ENCODE measurements around the gene PLEKHB1.

PLEKHB1 gene

DNA sequence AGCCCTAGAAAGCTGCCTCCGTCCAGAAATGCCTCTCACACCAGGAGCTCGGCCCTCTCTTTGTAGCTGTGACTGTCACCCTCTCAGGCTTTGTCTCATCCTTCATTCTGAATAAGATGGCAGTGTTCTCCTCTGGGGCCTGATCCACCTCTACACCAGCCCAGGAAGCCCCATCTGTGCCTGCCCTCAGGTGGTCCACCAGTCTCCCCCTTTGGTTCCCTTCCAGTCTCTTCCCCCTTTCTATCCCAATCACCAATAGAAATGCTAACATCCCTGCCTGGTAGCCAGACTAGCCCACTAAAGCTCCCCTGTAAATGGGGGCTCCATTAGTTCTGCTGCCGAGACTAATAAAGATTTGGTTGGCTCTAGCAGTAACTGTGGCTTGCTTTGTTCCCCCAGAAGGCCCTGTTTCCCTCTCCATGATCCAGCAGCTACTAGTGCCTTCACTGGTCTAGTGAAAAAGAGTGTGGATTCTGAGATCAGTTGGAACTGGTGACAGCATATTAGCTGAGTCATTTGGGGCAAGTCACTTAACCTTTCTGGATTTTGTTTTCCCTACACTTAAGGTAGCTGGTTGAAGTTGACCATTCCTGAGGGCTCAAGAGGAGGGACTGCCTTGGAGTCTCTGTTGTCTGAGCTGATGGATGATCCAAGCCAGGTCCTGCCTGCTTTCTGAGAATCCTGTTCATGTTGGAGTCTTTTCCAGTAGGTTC lies 16.2 kb downstream of the PLEKHB1 start:
- H3K27ac ChIP-seq (ENCODE audit: low read depth, low read length, poor library complexity, severe bottlenecking), result no peak overlapping the region
- no peaks in the 10 kb centered on the region for H3F3A ChIP-seq (ENCODE audit: insufficient read depth, low read length)
- H3K4me3 ChIP-seq (ENCODE audit: low read depth, low read length, poor library complexity, severe bottlenecking), result no peak overlapping the region
- no peaks in the 10 kb centered on the region for H3K9me2 ChIP-seq (ENCODE audit: low read depth, low read length)
- H3K9me3 ChIP-seq (ENCODE audit: low read length), result no peaks in the 10 kb centered on the region
- H3K79me2 ChIP-seq (ENCODE audit: insufficient read depth, low read length), result no peaks in the 10 kb centered on the region
- peaks cover 9% of the 10 kb centered on the region for H3K4me1 ChIP-seq (ENCODE audit: insufficient read depth, low read length, severe bottlenecking)
- no peaks in the 10 kb centered on the region for H3K36me3 ChIP-seq (ENCODE audit: insufficient read depth, low read length)
- H4K20me1 ChIP-seq (ENCODE audit: insufficient read depth, low read length), result no peaks in the 10 kb centered on the region
- H2AFZ ChIP-seq (ENCODE audit: low read length), result no peak overlapping the region
- no peak overlapping the region for H3K9ac ChIP-seq (ENCODE audit: low read length)
- no peaks in the 10 kb centered on the region for H3K27me3 ChIP-seq (ENCODE audit: insufficient read depth, low read length)
- TF ChIP-seq, protein P1, sequence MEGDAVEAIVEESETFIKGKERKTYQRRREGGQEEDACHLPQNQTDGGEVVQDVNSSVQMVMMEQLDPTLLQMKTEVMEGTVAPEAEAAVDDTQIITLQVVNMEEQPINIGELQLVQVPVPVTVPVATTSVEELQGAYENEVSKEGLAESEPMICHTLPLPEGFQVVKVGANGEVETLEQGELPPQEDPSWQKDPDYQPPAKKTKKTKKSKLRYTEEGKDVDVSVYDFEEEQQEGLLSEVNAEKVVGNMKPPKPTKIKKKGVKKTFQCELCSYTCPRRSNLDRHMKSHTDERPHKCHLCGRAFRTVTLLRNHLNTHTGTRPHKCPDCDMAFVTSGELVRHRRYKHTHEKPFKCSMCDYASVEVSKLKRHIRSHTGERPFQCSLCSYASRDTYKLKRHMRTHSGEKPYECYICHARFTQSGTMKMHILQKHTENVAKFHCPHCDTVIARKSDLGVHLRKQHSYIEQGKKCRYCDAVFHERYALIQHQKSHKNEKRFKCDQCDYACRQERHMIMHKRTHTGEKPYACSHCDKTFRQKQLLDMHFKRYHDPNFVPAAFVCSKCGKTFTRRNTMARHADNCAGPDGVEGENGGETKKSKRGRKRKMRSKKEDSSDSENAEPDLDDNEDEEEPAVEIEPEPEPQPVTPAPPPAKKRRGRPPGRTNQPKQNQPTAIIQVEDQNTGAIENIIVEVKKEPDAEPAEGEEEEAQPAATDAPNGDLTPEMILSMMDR (IDR thresholded peaks at IDR 0.05; ENCODE audit: low read length), result no peak
- no peak for TF ChIP-seq EZH2 (IDR thresholded peaks at IDR 0.05; ENCODE audit: borderline replicate concordance, low read length)
- H3K4me2 ChIP-seq (ENCODE audit: low read length), result no peak overlapping the region

DNA sequence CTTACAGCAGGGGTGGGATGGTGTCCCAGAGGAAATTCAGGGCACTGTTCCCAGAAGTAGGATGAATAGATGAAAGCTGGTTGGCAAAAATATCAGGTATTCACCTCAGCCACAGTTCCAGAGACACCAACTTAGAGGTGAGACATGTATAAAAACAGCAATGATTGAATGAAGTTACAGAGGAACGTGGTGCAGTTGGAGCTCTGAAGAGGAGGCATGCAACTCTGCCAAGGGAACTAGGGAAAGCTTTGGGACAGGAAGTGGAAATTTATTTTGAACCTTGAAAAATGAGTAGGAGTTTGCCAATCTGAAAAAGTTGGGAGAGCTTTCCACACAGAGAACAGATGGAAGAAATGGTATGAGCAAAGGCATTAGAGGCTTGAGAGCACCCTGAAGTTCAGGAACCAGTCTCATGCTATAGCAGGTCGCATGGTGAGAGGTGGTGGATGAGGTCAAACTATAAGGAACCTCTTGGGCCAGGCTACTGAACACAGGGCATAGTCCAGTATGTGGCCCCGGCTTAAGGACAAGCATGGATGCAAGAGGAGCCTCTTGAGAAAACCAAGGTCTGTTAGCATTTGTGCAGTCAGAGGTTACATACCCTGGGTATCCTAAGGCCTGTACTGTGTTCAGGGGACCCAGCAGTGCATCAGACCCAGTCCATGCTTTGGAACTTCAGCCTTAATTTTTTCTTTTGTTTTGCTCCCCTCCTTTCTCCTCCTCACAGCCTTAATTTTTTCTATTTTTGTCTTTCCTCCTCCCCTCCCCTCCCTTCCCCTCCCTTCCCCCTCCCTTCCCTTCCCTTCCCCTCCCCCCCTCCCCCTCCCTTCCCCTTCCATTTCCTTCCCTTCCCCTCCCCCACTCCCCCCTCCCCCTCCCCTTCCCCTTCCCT lies 17.5 kb downstream of the PLEKHB1 start:
- Histone ChIP-seq H3K9me2 (ENCODE audit: low read depth, low read length) (no peaks in the 10 kb centered on the region), H3K4me1 (ENCODE audit: insufficient read depth, low read length, severe bottlenecking) (peaks cover 9% of the 10 kb centered on the region), H4K20me1 (ENCODE audit: insufficient read depth, low read length) (no peaks in the 10 kb centered on the region), H3K36me3 (ENCODE audit: insufficient read depth, low read length) (no peaks in the 10 kb centered on the region), H3K4me3 (ENCODE audit: low read depth, low read length, poor library complexity, severe bottlenecking) (no peak overlapping the region), H3K9ac (ENCODE audit: low read length) (no peak overlapping the region), H2AFZ (ENCODE audit: low read length) (no peak overlapping the region), H3K79me2 (ENCODE audit: insufficient read depth, low read length) (no peaks in the 10 kb centered on the region), H3F3A (ENCODE audit: insufficient read depth, low read length) (no peaks in the 10 kb centered on the region), H3K27ac (ENCODE audit: low read depth, low read length, poor library complexity, severe bottlenecking) (no peak overlapping the region), H3K4me2 (ENCODE audit: low read length) (no peak overlapping the region), H3K9me3 (ENCODE audit: low read length) (no peaks in the 10 kb centered on the region), H3K27me3 (ENCODE audit: insufficient read depth, low read length) (no peaks in the 10 kb centered on the region)
- TF ChIP-seq EZH2 (IDR thresholded peaks at IDR 0.05; ENCODE audit: borderline replicate concordance, low read length), result no peak
- TF ChIP-seq, protein P1 (IDR thresholded peaks at IDR 0.05; ENCODE audit: low read length), result no peak

DNA sequence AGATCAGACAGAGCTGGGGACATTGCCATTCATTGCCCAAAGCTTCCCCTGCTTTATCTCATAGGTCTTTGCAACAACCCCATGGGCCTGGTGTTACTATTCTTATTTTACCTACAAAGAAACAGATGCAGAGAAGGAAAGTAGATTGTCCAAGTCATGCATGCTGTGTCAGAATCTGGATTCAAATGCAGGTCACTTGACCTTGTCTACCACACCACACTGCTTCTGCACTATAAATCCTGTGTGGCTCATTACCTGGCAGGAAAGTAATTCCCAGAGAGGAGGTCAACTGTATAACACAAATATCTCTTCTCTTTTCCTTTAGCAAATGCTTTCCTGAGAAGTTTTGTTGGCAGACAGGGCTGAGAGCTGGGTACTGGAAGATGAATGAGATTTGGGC lies 18.5 kb downstream of the PLEKHB1 start:
- H3F3A ChIP-seq (ENCODE audit: insufficient read depth, low read length), result no peaks in the 10 kb centered on the region
- H3K4me2 ChIP-seq (ENCODE audit: low read length), result no peak overlapping the region
- no peaks in the 10 kb centered on the region for H3K9me3 ChIP-seq (ENCODE audit: low read length)
- no peak overlapping the region for H3K9ac ChIP-seq (ENCODE audit: low read length)
- H3K4me3 ChIP-seq (ENCODE audit: low read depth, low read length, poor library complexity, severe bottlenecking), result no peak overlapping the region
- no peaks in the 10 kb centered on the region for H3K9me2 ChIP-seq (ENCODE audit: low read depth, low read length)
- no peak overlapping the region for H2AFZ ChIP-seq (ENCODE audit: low read length)
- no peak overlapping the region for H3K27ac ChIP-seq (ENCODE audit: low read depth, low read length, poor library complexity, severe bottlenecking)
- H3K36me3 ChIP-seq (ENCODE audit: insufficient read depth, low read length), result no peaks in the 10 kb centered on the region
- TF ChIP-seq EZH2 (IDR thresholded peaks at IDR 0.05; ENCODE audit: borderline replicate concordance, low read length), result no peak
- TF ChIP-seq, protein P1 (IDR thresholded peaks at IDR 0.05; ENCODE audit: low read length), result no peak
- no peaks in the 10 kb centered on the region for H4K20me1 ChIP-seq (ENCODE audit: insufficient read depth, low read length)
- H3K4me1 ChIP-seq (ENCODE audit: insufficient read depth, low read length, severe bottlenecking), result peaks cover 9% of the 10 kb centered on the region
- H3K27me3 ChIP-seq (ENCODE audit: insufficient read depth, low read length), result no peaks in the 10 kb centered on the region
- no peaks in the 10 kb centered on the region for H3K79me2 ChIP-seq (ENCODE audit: insufficient read depth, low read length)
